Urinary bladder (tissue), 4 donors: ENCODE data around the gene BNC2. TPM values are rescaled to one million over a fixed set of nuclear protein-coding genes. Genes with fewer than 3 reads are reported as not detected.
A peak's percentile ranks its signal among the peaks of the same experiment; 100 is the strongest.
"Not testable (repeated sequence)": the region's sequence is repeated elsewhere in the genome, so short reads cannot be mapped to it uniquely, and the experiment has no call there.

Experiments used
- DNase-seq: peaks from one replicate; pipeline ENCODE4 v3.0.0-alpha.2; 2015; ENCODE audit errors: extremely low spot score
- H3K27ac ChIP-seq: one replicate; pipeline ENCODE4 v1.5.1; 2013; ENCODE audit warnings: low read depth, mild to moderate bottlenecking, moderate library complexity
- H3K36me3 ChIP-seq: one replicate; pipeline ENCODE4 v1.6.1; 2013; ENCODE audit warnings: mild to moderate bottlenecking, moderate library complexity; ENCODE audit not compliant: insufficient read depth
- H3K4me1 ChIP-seq: one replicate; pipeline ENCODE4 v1.6.1; 2013; ENCODE audit warnings: mild to moderate bottlenecking, moderate library complexity; ENCODE audit not compliant: insufficient read depth
- H3K4me3 ChIP-seq: one replicate; pipeline ENCODE4 v1.5.1; 2013; ENCODE audit warnings: low read depth, low read length
- WGBS: extraction: QIAGEN DNeasy Blood & Tissue Kit; methylation state at CpG from one replicate; pipeline ENCODE4 v1.1.7; 2013; 5-methylcytosine and 5-hydroxymethylcytosine counted together
- polyA plus RNA-seq: library from polyadenylated mRNA; stranded (reverse); fragments of 200-250 nt; gene quantifications from one replicate; pipeline ENCODE4 v1.2.3, GENCODE V29; 2013
- total RNA-seq: library from RNA; depleted of rRNA; stranded (reverse); fragments of >200 nt; gene quantifications from one replicate; pipeline ENCODE4 v1.2.3, GENCODE V29; 2014
- donor health status: healthy with polysubstance abuse.
- donor health status: healthy.

Gene BNC2
- total and polyA plus RNA-seq, 2 donors, result 10.7 to 69.5 TPM

GRCh38 chr9:16884373-16884772 is 13.9 kb upstream of the BNC2 start:
- H3K27ac ChIP-seq, result no peak overlapping the region
- H3K4me1 ChIP-seq, result no peaks in the 10 kb centered on the region
- H3K36me3 ChIP-seq, result no peaks in the 10 kb centered on the region
- 47% methylated on average over 3 of the region's 3 CpGs for WGBS
- no peak overlapping the region for H3K4me3 ChIP-seq
- no peak for DNase-seq

DNA sequence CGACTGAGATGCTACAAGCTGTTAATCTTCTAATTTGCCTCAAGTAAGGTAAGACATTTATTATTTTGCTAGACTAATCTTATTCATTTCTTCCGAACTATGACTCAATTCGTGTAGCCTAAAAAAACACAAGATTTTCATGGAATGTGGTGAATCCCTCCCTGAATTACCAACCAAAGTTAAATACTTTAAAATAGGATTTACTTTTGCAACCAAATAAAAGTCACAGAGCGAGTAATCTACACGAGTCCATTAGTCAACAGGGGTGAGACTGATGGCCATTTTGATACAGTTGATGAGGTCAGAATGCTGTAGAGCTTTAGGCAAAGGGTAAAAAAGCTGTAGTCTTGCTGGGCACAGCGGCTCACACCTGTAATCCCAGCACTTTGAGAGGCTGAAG is 13.1 kb upstream of the BNC2 start:
- H3K27ac ChIP-seq, result no peak overlapping the region
- DNase-seq, result no peak

DNA sequence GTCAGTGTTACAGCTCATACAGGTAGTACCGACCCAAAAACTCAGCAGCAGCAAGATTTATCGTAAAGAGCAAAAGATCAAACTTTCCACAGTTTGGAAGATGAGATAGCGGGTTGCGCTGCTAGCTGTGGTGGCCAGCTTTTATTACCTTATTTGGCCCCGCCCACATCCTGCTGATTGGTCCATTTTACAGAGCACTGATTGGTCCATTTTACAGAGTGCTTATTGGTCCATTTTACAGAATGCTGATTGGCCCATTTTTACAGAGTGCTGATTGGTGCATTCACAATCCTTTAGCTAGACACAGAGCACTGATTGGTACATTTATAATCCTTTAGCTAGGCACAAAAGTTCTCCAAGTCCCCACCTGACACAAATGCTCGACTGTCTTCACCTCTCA is 12.0 kb upstream of the BNC2 start:
- WGBS, result 90% methylated on average over 6 of the region's 6 CpGs
- H3K4me1 ChIP-seq, H3K36me3 ChIP-seq, H3K27ac ChIP-seq, H3K4me3 ChIP-seq, DNase-seq: not testable (repeated sequence)

More for the DNA sequence above, 13.1 kb upstream of the BNC2 start:
- 81% methylated on average over 6 of the region's 6 CpGs for WGBS
- Histone ChIP-seq H3K4me1 (no peaks in the 10 kb centered on the region), H3K36me3 (no peaks in the 10 kb centered on the region), H3K4me3 (no peak overlapping the region)

GRCh38 chr9:16879416-16879815 is 8.9 kb upstream of the BNC2 start:
- no peak overlapping the region for H3K4me3 ChIP-seq
- H3K36me3 ChIP-seq, result no peaks in the 10 kb centered on the region
- no peak for DNase-seq
- H3K27ac ChIP-seq, result no peak overlapping the region
- no peaks in the 10 kb centered on the region for H3K4me1 ChIP-seq
- WGBS, result 73% methylated on average over 2 of the region's 2 CpGs

- Histone ChIP-seq H3K4me3 (no peak overlapping the region), H3K36me3 (no peaks in the 10 kb centered on the region), H3K4me1 (no peaks in the 10 kb centered on the region), H3K27ac (no peak overlapping the region)
- WGBS, result 92% methylated on average over 19 of the region's 19 CpGs
- DNase-seq, result no peak
Measured at GRCh38 chr9:16877256-16877655, 6.8 kb upstream of the BNC2 start.

- Histone ChIP-seq H3K4me1 (no peaks in the 10 kb centered on the region), H3K36me3 (no peaks in the 10 kb centered on the region), H3K4me3 (no peak overlapping the region), H3K27ac (no peak overlapping the region)
- DNase-seq, result no peak
- 70% methylated on average over 6 of the region's 6 CpGs for WGBS
Measured at GRCh38 chr9:16873126-16873802, 2.8 kb upstream of the BNC2 start.

DNA sequence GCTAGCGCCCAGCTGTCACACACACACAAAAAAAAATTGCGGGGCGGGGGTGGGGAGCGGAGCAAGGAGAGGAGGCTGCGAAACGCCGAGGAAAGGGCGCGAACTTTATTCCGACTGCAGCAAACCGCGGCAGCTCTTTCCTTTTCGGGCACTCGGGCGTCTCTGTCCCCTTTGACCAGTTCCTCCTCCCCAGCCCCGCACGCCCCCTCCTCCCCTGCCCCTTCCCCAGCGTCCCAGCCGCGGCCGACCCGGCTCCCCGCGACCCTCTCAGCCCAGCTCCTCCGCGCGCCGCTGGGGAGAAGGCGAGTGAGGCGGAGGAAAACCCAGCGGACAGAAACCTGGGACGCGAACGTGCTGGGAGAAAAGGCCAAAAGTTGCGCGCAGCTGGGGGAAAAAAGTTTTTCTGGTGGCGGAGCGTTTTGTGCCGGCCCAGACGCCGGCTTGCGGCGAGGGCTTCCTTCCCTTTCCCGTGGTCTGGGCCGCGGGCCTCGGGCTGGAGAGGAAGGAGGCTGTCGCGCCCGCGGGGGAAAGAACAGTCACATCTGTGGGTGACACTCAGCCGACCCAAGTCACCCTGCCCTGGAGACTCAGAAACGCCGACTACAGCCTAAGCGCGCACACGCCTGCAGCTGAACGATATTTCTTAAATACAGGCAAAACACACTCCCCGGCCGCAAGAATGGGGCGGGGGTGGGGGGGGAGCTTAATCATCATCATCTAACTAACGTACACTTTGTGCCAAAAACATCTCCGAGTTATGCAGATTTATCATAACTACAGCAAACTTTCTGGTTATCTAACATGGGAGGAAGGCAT is 1.1 kb upstream of the BNC2 start:
- Histone ChIP-seq H3K4me3 (peak overlapping the region; percentile 67), H3K36me3 (no peaks in the 10 kb centered on the region), H3K27ac (peak overlapping the region; percentile 88), H3K4me1 (no peaks in the 10 kb centered on the region)
- DNase-seq, result no peak
- WGBS, result under 1% methylated on average over 63 of the region's 63 CpGs

DNA sequence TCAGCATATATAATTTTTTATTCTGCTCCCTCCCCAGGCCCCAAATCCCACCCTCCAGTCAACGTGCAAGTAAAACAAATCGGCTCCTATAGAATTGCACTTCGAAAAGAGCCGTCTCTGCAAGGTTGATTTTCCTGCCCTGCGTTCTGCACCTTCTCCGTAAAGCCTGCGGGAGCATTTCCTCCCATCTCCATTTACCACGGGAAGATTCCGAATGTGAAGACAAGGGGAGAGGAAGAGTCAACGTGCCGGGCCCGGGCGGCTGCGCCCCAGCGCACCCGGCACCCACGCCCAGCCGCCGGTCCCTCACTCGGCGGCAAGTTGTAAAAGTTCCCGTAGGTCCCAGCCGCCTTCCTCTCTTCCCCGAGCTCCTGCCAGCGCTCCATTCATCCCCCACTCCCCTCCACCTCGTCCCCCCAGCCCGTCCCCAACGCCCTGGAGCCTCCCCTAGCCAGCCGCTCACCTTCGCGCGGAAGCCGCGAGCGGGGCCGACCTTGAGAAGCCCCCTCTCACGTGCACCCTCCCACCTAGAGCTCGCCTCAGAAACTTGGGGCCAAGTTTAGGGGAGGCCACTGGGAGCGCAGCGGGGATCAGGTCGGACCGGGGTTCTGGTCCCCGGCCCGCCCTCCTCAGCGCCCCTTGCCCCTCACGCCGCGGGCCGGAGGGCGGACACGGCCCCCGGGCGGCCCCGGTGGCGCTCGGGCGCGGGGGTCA is 431 bp downstream of the BNC2 start:
- Histone ChIP-seq H3K4me1 (no peaks in the 10 kb centered on the region), H3K4me3 (peak overlapping the region; percentile 67), H3K27ac (peak overlapping the region; percentile 68), H3K36me3 (no peaks in the 10 kb centered on the region)
- under 1% methylated on average over 58 of the region's 58 CpGs for WGBS
- no peak for DNase-seq

- DNase-seq, result no peak
- H3K27ac ChIP-seq, result peak overlapping the region; percentile 29
- WGBS, result 15% methylated on average over 21 of the region's 21 CpGs
- peak overlapping the region; percentile 67 for H3K4me3 ChIP-seq
- no peaks in the 10 kb centered on the region for H3K36me3 ChIP-seq
- H3K4me1 ChIP-seq, result no peaks in the 10 kb centered on the region
Measured at GRCh38 chr9:16869131-16869881, 1.2 kb downstream of the BNC2 start.

DNA sequence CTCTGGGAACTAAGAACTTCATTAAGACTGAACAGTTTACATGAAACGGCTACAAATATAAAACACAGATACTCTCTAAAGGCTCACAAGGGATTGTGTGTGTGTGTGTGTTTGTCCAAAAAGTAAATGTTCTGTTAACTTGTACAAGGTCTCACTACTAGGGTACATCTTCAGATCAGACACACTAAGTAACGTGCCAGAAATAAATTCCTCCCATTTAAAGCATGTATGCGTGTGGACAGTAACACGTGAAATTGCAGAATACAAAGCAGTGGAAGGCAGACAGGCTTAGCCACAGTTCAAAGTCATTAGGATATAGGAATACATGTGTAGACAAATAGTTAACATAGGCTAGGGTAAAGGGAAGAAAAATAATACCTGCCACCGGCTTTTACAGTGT is 1.8 kb downstream of the BNC2 start:
- Histone ChIP-seq H3K27ac (no peak overlapping the region), H3K36me3 (no peaks in the 10 kb centered on the region), H3K4me3 (no peak overlapping the region), H3K4me1 (no peaks in the 10 kb centered on the region)
- DNase-seq, result no peak
- WGBS, result 26% methylated on average over 5 of the region's 5 CpGs

DNA sequence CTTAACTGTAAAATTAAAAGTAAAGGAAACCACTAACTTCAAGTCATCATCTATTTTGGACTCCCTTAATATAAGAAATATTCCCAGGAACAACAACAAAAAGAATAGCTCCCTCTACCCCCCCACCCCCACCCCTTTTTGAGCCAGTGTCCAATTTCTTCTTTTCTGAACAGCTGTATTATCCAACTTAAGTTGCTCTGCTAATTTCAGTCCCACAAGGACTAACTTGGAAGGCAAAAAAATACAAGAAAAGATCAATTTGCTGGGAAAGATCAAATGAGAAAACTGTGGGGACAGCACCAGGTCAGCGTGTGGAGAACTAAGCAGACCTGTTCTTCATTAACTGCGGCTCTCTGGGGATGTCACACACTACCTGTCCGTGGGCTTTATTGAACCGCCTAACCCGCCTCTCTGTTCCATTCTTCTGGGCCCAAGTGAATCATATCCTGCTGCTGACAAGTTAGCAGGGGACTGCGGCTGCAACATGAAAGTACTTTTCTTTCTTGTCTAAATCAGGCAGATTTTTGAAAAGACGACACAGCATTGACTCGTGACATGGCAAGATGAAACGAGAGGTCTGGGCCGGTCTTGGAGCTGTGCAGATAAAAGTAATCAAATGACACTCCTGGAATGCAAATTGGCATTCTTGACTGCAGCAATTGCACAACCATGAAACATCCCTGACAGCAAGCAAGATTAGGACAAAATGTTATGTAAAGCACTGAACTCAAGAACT is 2.7 kb downstream of the BNC2 start:
- H3K4me1 ChIP-seq, result no peaks in the 10 kb centered on the region
- no peak overlapping the region for H3K4me3 ChIP-seq
- 17% methylated on average over 10 of the region's 10 CpGs for WGBS
- peak overlapping the region; percentile 38 for H3K27ac ChIP-seq
- no peak for DNase-seq
- H3K36me3 ChIP-seq, result no peaks in the 10 kb centered on the region

GRCh38 chr9:16866587-16866986 is 3.9 kb downstream of the BNC2 start:
- WGBS, result 60% methylated on average over 2 of the region's 2 CpGs
- H3K27ac ChIP-seq, result no peak overlapping the region
- no peak for DNase-seq
- H3K36me3 ChIP-seq, result no peaks in the 10 kb centered on the region
- H3K4me1 ChIP-seq, result no peaks in the 10 kb centered on the region
- H3K4me3 ChIP-seq, result no peak overlapping the region
